HCT116 (cell line): Measurements from ENCODE around the gene SRPRA.

Experiments used
- CEBPB ChIP-seq: IDR thresholded peaks from 2 replicates; pipeline ENCODE4 v1.6.1; 2012; ENCODE audit warnings: low read depth
- CTCF ChIP-seq, 3 experiments: fragments of 200-600 bp in 1 of 3; sonication (generic) in 1 of 3; IDR thresholded peaks in 2 of 3; conservative IDR thresholded peaks in 1 of 3; 2 replicates each; pipeline ENCODE4 v1.5.1; 2012 to 2017; ENCODE audit warnings: low read depth in 2 of 3, low read length in 2 of 3, antibody characterized with exemption in 1 of 3, borderline replicate concordance in 1 of 3, control low read depth in 1 of 3, mild to moderate bottlenecking in 1 of 3, mixed read lengths in 1 of 3, mixed run types in 1 of 3, moderate library complexity in 1 of 3; ENCODE audit not compliant: insufficient read depth in 1 of 3
- EZH2 ChIP-seq: fragments of 200-600 bp; sonication (generic); IDR thresholded peaks from 2 replicates; pipeline ENCODE4 v1.6.1; 2017; ENCODE audit warnings: antibody characterized with exemption, mixed run types
- EZH2phosphoT487 ChIP-seq: fragments of 200-600 bp; IDR thresholded peaks from 2 replicates; pipeline ENCODE4 v1.6.1; 2018; ENCODE audit warnings: antibody characterized with exemption, borderline replicate concordance
- FOSL1 ChIP-seq: IDR thresholded peaks from 2 replicates; pipeline ENCODE4 v1.6.1; 2012; ENCODE audit warnings: low read depth
- MAX ChIP-seq: IDR thresholded peaks from 2 replicates; pipeline ENCODE4 v1.6.1; 2012
- POLR2AphosphoS5 ChIP-seq: IDR thresholded peaks from 2 replicates; pipeline ENCODE4 v1.6.1; 2011; ENCODE audit warnings: mild to moderate bottlenecking, low read depth, low read length, moderate library complexity
- SP1 ChIP-seq: IDR thresholded peaks from 2 replicates; pipeline ENCODE4 v1.6.1; 2012; ENCODE audit warnings: low read depth

GRCh38 chr11:126214841-126215240 is 53.9 kb downstream of the SRPRA start:
- TF ChIP-seq MAX (no peak), CTCF (IDR thresholded peaks at IDR 0.05 in 2 of 3, conservative IDR thresholded peaks at IDR 0.05 in 1 of 3; ENCODE audit: borderline replicate concordance in 1 of 3, insufficient read depth in 1 of 3, low read depth in 2 of 3, low read length in 2 of 3) (no peak), FOSL1 (no peak), SP1 (no peak), CEBPB (no peak), POLR2AphosphoS5 (no peak), EZH2phosphoT487 (no peak), EZH2 (no peak)
